ENCODE results near the gene MEN1.

DNA sequence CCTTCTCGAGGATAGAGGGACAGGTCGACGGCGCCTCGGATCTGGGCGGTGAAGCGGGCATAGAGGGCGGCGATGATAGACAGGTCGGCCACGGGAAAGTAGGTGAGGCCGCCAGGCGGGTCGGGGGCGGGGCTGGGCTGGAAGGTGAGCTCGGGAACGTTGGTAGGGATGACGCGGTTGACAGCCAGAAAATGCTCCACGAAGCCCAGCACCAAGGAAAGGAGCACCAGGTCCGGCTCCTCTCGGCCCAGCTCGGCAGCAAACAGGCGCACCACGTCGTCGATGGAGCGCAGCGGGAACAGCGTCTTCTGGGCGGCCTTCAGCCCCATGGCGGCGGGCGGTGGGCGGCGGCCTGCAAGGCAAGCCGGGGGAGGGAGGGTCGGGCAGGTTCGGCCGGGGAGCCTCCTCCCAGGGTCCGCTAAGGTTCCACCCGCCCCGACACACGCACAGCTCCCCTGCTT is 540 bp downstream of the MEN1 start:
- TF ChIP-seq POLR2A (IDR thresholded peaks at IDR 0.05) = no peak
- TF ChIP-seq, protein P1, sequence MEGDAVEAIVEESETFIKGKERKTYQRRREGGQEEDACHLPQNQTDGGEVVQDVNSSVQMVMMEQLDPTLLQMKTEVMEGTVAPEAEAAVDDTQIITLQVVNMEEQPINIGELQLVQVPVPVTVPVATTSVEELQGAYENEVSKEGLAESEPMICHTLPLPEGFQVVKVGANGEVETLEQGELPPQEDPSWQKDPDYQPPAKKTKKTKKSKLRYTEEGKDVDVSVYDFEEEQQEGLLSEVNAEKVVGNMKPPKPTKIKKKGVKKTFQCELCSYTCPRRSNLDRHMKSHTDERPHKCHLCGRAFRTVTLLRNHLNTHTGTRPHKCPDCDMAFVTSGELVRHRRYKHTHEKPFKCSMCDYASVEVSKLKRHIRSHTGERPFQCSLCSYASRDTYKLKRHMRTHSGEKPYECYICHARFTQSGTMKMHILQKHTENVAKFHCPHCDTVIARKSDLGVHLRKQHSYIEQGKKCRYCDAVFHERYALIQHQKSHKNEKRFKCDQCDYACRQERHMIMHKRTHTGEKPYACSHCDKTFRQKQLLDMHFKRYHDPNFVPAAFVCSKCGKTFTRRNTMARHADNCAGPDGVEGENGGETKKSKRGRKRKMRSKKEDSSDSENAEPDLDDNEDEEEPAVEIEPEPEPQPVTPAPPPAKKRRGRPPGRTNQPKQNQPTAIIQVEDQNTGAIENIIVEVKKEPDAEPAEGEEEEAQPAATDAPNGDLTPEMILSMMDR (IDR thresholded peaks at IDR 0.05) = no peak

Measured in adrenal gland (tissue), 5 donors.